GM12878 (cell line): ENCODE data around the gene NEAT1. TPM values are rescaled to one million over a fixed set of nuclear protein-coding genes. Genes with fewer than 3 reads are reported as not detected.

Experiments
- ATAC-seq: fragments of 200-7000 bp; cut with Tn5 transposase; 3 replicates; pipeline ENCODE4 v1.9.1; 2020; ENCODE audit warnings: mild to moderate bottlenecking, moderate library complexity
- BruUV-seq: library from RNA; stranded (reverse); fragments of 400-500 nt; replicated peaks from 2 replicates; lab custom pipeline; 2021; lab: Mats Ljungman, UMichigan
- CTCF ChIA-PET: fragments of 300-600 bp; sonication (Branson Sonifier 250); formaldehyde crosslinking; extraction: SDS; loops from one replicate; lab custom pipeline; 2021; ENCODE audit warnings: inconsistent platforms; lab: Yijun Ruan, JAX
- POLR2A ChIA-PET: fragments of 350-600 bp; formaldehyde crosslinking; extraction: SDS; loops from one replicate; lab custom pipeline; 2021; ENCODE audit warnings: inconsistent platforms; lab: Charles Lee
- RAD21 ChIA-PET: fragments of 300-600 bp; sonication (Branson Sonifier 250); formaldehyde crosslinking; loops from one replicate; lab custom pipeline; 2023; ENCODE audit warnings: antibody characterized with exemption; ENCODE audit not compliant: unreplicated experiment; lab: Charles Lee
- SMC1A ChIA-PET: fragments of 300-600 bp; sonication (Branson Sonifier 250); formaldehyde crosslinking; loops from one replicate; lab custom pipeline; 2023; ENCODE audit not compliant: unreplicated experiment, uncharacterized antibody; lab: Charles Lee
- DNase-seq: peaks from one replicate; pipeline ENCODE4 v3.0.0-alpha.2; 2011; ENCODE audit warnings: low read depth, low spot score
- FAIRE-seq: peaks from 3 replicates; lab custom pipeline; 2011; peaks lifted over from hg19 to GRCh38; lab: Jason Lieb, UNC
- H2AFZ ChIP-seq: 2 replicates; pipeline ENCODE4 v1.6.0; 2011; ENCODE audit warnings: low read depth, low read length, control low read depth; ENCODE audit not compliant: control insufficient read depth
- H3K27ac ChIP-seq: 2 replicates; pipeline ENCODE4 v1.5.1; 2011; ENCODE audit warnings: control low read depth; ENCODE audit not compliant: control insufficient read depth, insufficient read depth
- H3K27me3 ChIP-seq, 2 experiments: replicated peaks in 1 of 2; 2 replicates each; pipeline versions ENCODE4 v1.6.0 to v1.6.1; 2011; ENCODE audit warnings: low read length in 1 of 2; ENCODE audit not compliant: control insufficient read depth in 2 of 2, insufficient read depth in 2 of 2
- H3K36me3 ChIP-seq, 2 experiments: 2 replicates each; pipeline ENCODE4 v1.5.1; 2011; ENCODE audit warnings: low read length in 1 of 2; ENCODE audit not compliant: control insufficient read depth in 2 of 2, insufficient read depth in 2 of 2
- H3K4me1 ChIP-seq: 2 replicates; pipeline ENCODE4 v1.6.1; 2011; ENCODE audit warnings: mild to moderate bottlenecking, low read length, moderate library complexity, mixed read lengths; ENCODE audit not compliant: control insufficient read depth, insufficient read depth
- H3K4me2 ChIP-seq: 2 replicates; pipeline ENCODE4 v1.6.0; 2011; ENCODE audit warnings: control low read depth; ENCODE audit not compliant: control insufficient read depth, insufficient read depth
- H3K4me3 ChIP-seq: fragments of 200-600 bp; sonication (generic); 2 replicates; pipeline ENCODE4 v1.5.1; 2016
- H3K79me2 ChIP-seq: 2 replicates; pipeline ENCODE4 v1.6.0; 2011; ENCODE audit warnings: low read length; ENCODE audit not compliant: control insufficient read depth, insufficient read depth
- H3K9ac ChIP-seq: 2 replicates; pipeline ENCODE4 v1.8.0; 2011; ENCODE audit warnings: low read length, control low read depth, mixed read lengths; ENCODE audit not compliant: control insufficient read depth, insufficient read depth
- H3K9me3 ChIP-seq: replicated peaks from 3 replicates; pipeline ENCODE4 v1.5.1; 2011; ENCODE audit warnings: mild to moderate bottlenecking, low read length; ENCODE audit not compliant: control insufficient read depth, insufficient read depth
- H4K20me1 ChIP-seq: 2 replicates; pipeline ENCODE4 v1.6.0; 2011; ENCODE audit not compliant: control insufficient read depth, insufficient read depth
- BACH1 ChIP-seq: fragments of 450-650 bp; IDR thresholded peaks from 2 replicates; pipeline ENCODE4 v1.6.1; 2017; ENCODE audit warnings: mild to moderate bottlenecking, borderline replicate concordance
- BCL3 ChIP-seq: IDR thresholded peaks from 2 replicates; pipeline ENCODE4 v1.6.1; 2011; ENCODE audit warnings: borderline replicate concordance, low read depth, mild to moderate bottlenecking, moderate library complexity, low read length; ENCODE audit not compliant: insufficient read depth, poor library complexity, severe bottlenecking
- BRCA1 ChIP-seq: IDR thresholded peaks from 2 replicates; pipeline ENCODE4 v1.6.1; 2011; ENCODE audit warnings: low read depth, low read length, improper control_type of control experiment
- CREB1 ChIP-seq: IDR thresholded peaks from 2 replicates; pipeline ENCODE4 v1.6.1; 2012; ENCODE audit warnings: low read depth, mild to moderate bottlenecking, inconsistent platforms
- FOS ChIP-seq: IDR thresholded peaks from 3 replicates; pipeline ENCODE4 v1.6.1; 2011; ENCODE audit warnings: borderline replicate concordance; ENCODE audit not compliant: insufficient read length; ENCODE audit errors: extremely low read depth
- GABPA ChIP-seq: IDR thresholded peaks from 2 replicates; pipeline ENCODE4 v1.6.1; 2014; ENCODE audit warnings: antibody characterized with exemption, low read depth, mild to moderate bottlenecking, inconsistent platforms
- MEF2A ChIP-seq: IDR thresholded peaks from 2 replicates; pipeline ENCODE4 v1.6.1; 2011; ENCODE audit warnings: low read depth, mild to moderate bottlenecking, low read length, moderate library complexity; ENCODE audit not compliant: insufficient read depth
- MTA2 ChIP-seq: fragments of 450-650 bp; IDR thresholded peaks from 2 replicates; pipeline ENCODE4 v1.6.1; 2016; ENCODE audit warnings: low read depth, mild to moderate bottlenecking, moderate library complexity
- MYB ChIP-seq: fragments of 150-350 bp; IDR thresholded peaks from 2 replicates; pipeline ENCODE4 v1.6.1; 2014; ENCODE audit warnings: mild to moderate bottlenecking, low read depth, low read length, borderline replicate concordance
- NFXL1 ChIP-seq: fragments of 450-650 bp; IDR thresholded peaks from 2 replicates; pipeline ENCODE4 v1.6.1; 2017; ENCODE audit warnings: antibody characterized with exemption, mild to moderate bottlenecking, borderline replicate concordance
- POLR2AphosphoS5 ChIP-seq: IDR thresholded peaks from 2 replicates; pipeline ENCODE4 v1.6.1; 2011; ENCODE audit warnings: mild to moderate bottlenecking, low read length, inconsistent platforms
- POU2F2 ChIP-seq: IDR thresholded peaks from 3 replicates; pipeline ENCODE4 v1.6.1; 2011; ENCODE audit warnings: low read depth, mild to moderate bottlenecking, low read length, borderline replicate concordance
- RAD51 ChIP-seq: fragments of 450-650 bp; IDR thresholded peaks from 2 replicates; pipeline ENCODE4 v1.6.1; 2016; ENCODE audit warnings: moderate library complexity, mild to moderate bottlenecking, inconsistent platforms
- STAT1 ChIP-seq: fragments of 450-650 bp; conservative IDR thresholded peaks from 2 replicates; pipeline ENCODE4 v1.6.1; 2014; ENCODE audit warnings: antibody characterized with exemption, mild to moderate bottlenecking
- whole genome bisulfite sequencing: methylation state at CpG from one replicate; pipeline ENCODE4 v1.1.6; 2016; ENCODE audit warnings: low lambda C conversion rate; ENCODE audit not compliant: insufficient replicate concordance, insufficient coverage; ENCODE audit errors: missing lambda C conversion rate; 5-methylcytosine and 5-hydroxymethylcytosine counted together
- in situ Hi-C: fragments of 300-500 bp; cut with MboI; formaldehyde crosslinking; loops from 9 replicates; pipeline ENCODE4 v1.14.3; 2018; ENCODE audit warnings: mixed read lengths
- intact Hi-C: fragments of 100-400 bp; cut with micrococcal nuclease; formaldehyde crosslinking; loops from one replicate; pipeline ENCODE4 v1.14.2; 2022; ENCODE audit not compliant: unreplicated experiment
- polyA plus RNA-seq, 11 experiments: library from polyadenylated mRNA; depleted of rRNA in 4 of 11; unstranded in 6 of 11; stranded (reverse) in 5 of 11; fragments of >200 nt; fragmentation: Nextera tagmentation in 4 of 11; fragmentation: Illumina TruSeq in 1 of 11; extraction: Ambion mirVana in 4 of 11; extraction: Trizol in 1 of 11; gene quantifications; 1 replicate in 1 of 11; 2 replicates in 10 of 11; pipeline versions ENCODE4 v1.2.1 to v1.2.3, GENCODE V29; 2011 to 2016; ENCODE audit warnings: inconsistent platforms in 2 of 11, missing spikeins in 2 of 11, low read depth in 1 of 11
- total RNA-seq, 4 experiments: library from RNA; depleted of rRNA in 3 of 4; stranded (reverse); fragments of >200 nt in 3 of 4; fragmentation: Illumina TruSeq in 1 of 4; extraction: Trizol in 1 of 4; gene quantifications; 2 replicates each; pipeline versions ENCODE4 v1.2.1 to v1.2.3, GENCODE V29; 2013 to 2021
- TF ChIP-seq, protein P1 (sequence below): fragments of 450-650 bp; IDR thresholded peaks from 2 replicates; pipeline ENCODE4 v1.6.1; 2016; ENCODE audit warnings: mild to moderate bottlenecking
- TF ChIP-seq, protein P2 (sequence below): fragments of 450-650 bp; IDR thresholded peaks from 2 replicates; pipeline ENCODE4 v1.6.1; 2017; ENCODE audit warnings: mild to moderate bottlenecking, moderate library complexity

Gene NEAT1
- total and polyA plus RNA-seq, 10 of the 15 experiments (the other 5 are each of a cell fraction or from before 2014, with no cell fraction given) = 13.6 to 328 (median 69.4) TPM

DNA sequence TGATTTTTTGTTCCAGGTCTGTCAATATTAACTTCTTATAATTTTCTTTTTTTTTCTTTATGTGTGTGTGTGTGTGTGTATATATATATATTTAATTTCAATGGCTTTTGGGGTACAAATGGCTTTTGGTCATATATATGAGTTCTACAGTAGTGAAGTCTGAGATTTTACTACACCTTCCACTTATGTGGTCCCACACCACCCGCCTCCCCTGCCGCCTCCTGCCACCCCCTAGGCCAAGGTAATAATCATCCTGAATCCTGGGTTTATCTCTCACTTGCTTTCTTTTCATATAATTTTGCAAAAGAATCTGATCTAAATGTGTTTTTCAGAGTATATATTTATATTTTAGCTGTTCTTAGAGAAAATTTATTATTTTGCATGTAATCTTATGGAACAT, 11.1 kb downstream of the NEAT1 start:
- H2AFZ ChIP-seq = no peak overlapping the region
- intact Hi-C loops = loop anchor here (1.0 kb wide), 1 partner anchor 67 kb away; no protein-coding TSS in a partner anchor
- ChIA-PET RAD21 (interaction anchor here (1.0 to 1.3 kb wide), 4 partner anchors 14 to 59 kb away, joined by 3 to 7 read pairs (median 4); no protein-coding TSS in a partner anchor), CTCF (interaction anchor here (0.9 to 1.6 kb wide), 4 partner anchors 14 to 66 kb away, joined by 3 to 12 read pairs (median 4); no protein-coding TSS in a partner anchor), POLR2A (interaction anchor here (0.7 to 1.0 kb wide), 3 partner anchors 10 to 143 kb away, joined by 3 to 6 read pairs (median 3); no protein-coding TSS in a partner anchor), SMC1A (interaction anchor here (0.8 to 1.4 kb wide), 7 partner anchors 8 to 44 kb away, joined by 3 to 11 read pairs (median 4); no protein-coding TSS in a partner anchor)
- ATAC-seq (no peak), FAIRE-seq (no peak), DNase-seq (no peak)
- no peak overlapping the region for H3K4me2 ChIP-seq
- BruUV-seq = no TSS peak
- in situ Hi-C loops = no loop called here
- 100% methylated on average over 2 of the region's 2 CpGs for WGBS
- peaks cover 26% of the 10 kb centered on the region for H3K4me1 ChIP-seq
- H3K9ac ChIP-seq = no peak overlapping the region
- no peaks in the 10 kb centered on the region for H4K20me1 ChIP-seq
- H3K9me3 ChIP-seq = no peaks in the 10 kb centered on the region
- peaks cover 2 to 17% of the 10 kb centered on the region in 2 experiments for H3K36me3 ChIP-seq
- H3K79me2 ChIP-seq = peaks cover 79% of the 10 kb centered on the region
- TF ChIP-seq MEF2A (no peak), BCL3 (no peak), RAD51 (no peak), MYB (no peak), GABPA (no peak), POLR2AphosphoS5 (no peak), MTA2 (no peak), POU2F2 (no peak), FOS (no peak), CREB1 (no peak), STAT1 (no peak), BRCA1 (no peak), BACH1 (no peak), NFXL1 (no peak)
- TF ChIP-seq, protein P1, sequence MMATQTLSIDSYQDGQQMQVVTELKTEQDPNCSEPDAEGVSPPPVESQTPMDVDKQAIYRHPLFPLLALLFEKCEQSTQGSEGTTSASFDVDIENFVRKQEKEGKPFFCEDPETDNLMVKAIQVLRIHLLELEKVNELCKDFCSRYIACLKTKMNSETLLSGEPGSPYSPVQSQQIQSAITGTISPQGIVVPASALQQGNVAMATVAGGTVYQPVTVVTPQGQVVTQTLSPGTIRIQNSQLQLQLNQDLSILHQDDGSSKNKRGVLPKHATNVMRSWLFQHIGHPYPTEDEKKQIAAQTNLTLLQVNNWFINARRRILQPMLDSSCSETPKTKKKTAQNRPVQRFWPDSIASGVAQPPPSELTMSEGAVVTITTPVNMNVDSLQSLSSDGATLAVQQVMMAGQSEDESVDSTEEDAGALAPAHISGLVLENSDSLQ = no peak
- TF ChIP-seq, protein P2, sequence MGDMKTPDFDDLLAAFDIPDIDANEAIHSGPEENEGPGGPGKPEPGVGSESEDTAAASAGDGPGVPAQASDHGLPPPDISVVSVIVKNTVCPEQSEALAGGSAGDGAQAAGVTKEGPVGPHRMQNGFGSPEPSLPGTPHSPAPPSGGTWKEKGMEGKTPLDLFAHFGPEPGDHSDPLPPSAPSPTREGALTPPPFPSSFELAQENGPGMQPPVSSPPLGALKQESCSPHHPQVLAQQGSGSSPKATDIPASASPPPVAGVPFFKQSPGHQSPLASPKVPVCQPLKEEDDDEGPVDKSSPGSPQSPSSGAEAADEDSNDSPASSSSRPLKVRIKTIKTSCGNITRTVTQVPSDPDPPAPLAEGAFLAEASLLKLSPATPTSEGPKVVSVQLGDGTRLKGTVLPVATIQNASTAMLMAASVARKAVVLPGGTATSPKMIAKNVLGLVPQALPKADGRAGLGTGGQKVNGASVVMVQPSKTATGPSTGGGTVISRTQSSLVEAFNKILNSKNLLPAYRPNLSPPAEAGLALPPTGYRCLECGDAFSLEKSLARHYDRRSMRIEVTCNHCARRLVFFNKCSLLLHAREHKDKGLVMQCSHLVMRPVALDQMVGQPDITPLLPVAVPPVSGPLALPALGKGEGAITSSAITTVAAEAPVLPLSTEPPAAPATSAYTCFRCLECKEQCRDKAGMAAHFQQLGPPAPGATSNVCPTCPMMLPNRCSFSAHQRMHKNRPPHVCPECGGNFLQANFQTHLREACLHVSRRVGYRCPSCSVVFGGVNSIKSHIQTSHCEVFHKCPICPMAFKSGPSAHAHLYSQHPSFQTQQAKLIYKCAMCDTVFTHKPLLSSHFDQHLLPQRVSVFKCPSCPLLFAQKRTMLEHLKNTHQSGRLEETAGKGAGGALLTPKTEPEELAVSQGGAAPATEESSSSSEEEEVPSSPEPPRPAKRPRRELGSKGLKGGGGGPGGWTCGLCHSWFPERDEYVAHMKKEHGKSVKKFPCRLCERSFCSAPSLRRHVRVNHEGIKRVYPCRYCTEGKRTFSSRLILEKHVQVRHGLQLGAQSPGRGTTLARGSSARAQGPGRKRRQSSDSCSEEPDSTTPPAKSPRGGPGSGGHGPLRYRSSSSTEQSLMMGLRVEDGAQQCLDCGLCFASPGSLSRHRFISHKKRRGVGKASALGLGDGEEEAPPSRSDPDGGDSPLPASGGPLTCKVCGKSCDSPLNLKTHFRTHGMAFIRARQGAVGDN = no peak
- no peak overlapping the region for H3K4me3 ChIP-seq
- no peak overlapping the region for H3K27ac ChIP-seq
- no peaks in the 10 kb centered on the region for H3K27me3 ChIP-seq
